PC-3 (cell line): ENCODE measurements around the gene GSTA5. TPM values are rescaled to one million over a fixed set of nuclear protein-coding genes. Genes with fewer than 3 reads are reported as not detected.
"Not testable (repeated sequence)": the region's sequence is repeated elsewhere in the genome, so short reads cannot be mapped to it uniquely, and the experiment has no call there.

Source experiments
- ATAC-seq: fragments of 200-7000 bp; cut with Tn5 transposase; 2 replicates; pipeline ENCODE4 v1.9.1; 2020; ENCODE audit warnings: mild to moderate bottlenecking, moderate library complexity
- BruUV-seq: library from RNA; stranded (reverse); fragments of 400-500 nt; replicated peaks from 2 replicates; lab custom pipeline; 2021; lab: Mats Ljungman, UMichigan
- CTCF ChIA-PET: fragments of 300-600 bp; sonication (Branson Sonifier 250); formaldehyde crosslinking; loops from one replicate; lab custom pipeline; 2022; ENCODE audit warnings: antibody characterized with exemption; lab: Charles Lee
- POLR2A ChIA-PET: fragments of 300-600 bp; sonication (Branson Sonifier 250); formaldehyde crosslinking; loops from one replicate; lab custom pipeline; 2022; ENCODE audit warnings: antibody characterized with exemption; ENCODE audit not compliant: unreplicated experiment; lab: Charles Lee
- DNase-seq: peaks from one replicate; pipeline ENCODE4 v3.0.0-alpha.2; 2015
- H2AFZ ChIP-seq: fragments of 300-600 bp; sonication (generic); 2 replicates; pipeline ENCODE4 v1.6.0; 2016; ENCODE audit warnings: antibody characterized with exemption, low read length
- H3F3A ChIP-seq: fragments of 300-600 bp; sonication (generic); one replicate; pipeline ENCODE4 v1.6.0; 2017; ENCODE audit warnings: antibody characterized with exemption, low read length, control low read depth, mild to moderate bottlenecking; ENCODE audit not compliant: unreplicated experiment
- H3K27ac ChIP-seq: fragments of 300-600 bp; sonication (generic); 2 replicates; pipeline ENCODE4 v1.5.1; 2016; ENCODE audit warnings: mild to moderate bottlenecking, low read length
- H3K27me3 ChIP-seq: fragments of 300-600 bp; sonication (generic); 2 replicates; pipeline ENCODE4 v1.6.1; 2016; ENCODE audit warnings: low read length, mixed read lengths
- H3K36me3 ChIP-seq: fragments of 300-600 bp; sonication (generic); 2 replicates; pipeline ENCODE4 v1.6.1; 2016; ENCODE audit warnings: low read depth, mixed run types, low read length, mixed read lengths
- H3K4me1 ChIP-seq: fragments of 300-600 bp; sonication (generic); 2 replicates; pipeline ENCODE4 v1.5.1; 2016; ENCODE audit warnings: low read length; ENCODE audit not compliant: insufficient read depth
- H3K4me2 ChIP-seq: fragments of 300-600 bp; sonication (generic); 2 replicates; pipeline ENCODE4 v1.6.0; 2016; ENCODE audit warnings: low read length
- H3K4me3 ChIP-seq: fragments of 300-600 bp; sonication (generic); 2 replicates; pipeline ENCODE4 v1.5.1; 2016; ENCODE audit warnings: mild to moderate bottlenecking, low read length, mixed read lengths
- H3K79me2 ChIP-seq: fragments of 300-600 bp; sonication (generic); 2 replicates; pipeline ENCODE4 v1.6.1; 2017; ENCODE audit warnings: low read length, mixed read lengths
- H3K9ac ChIP-seq: fragments of 300-600 bp; sonication (generic); 2 replicates; pipeline ENCODE4 v1.6.0; 2016; ENCODE audit warnings: mild to moderate bottlenecking, low read length
- H3K9me2 ChIP-seq: fragments of 300-600 bp; sonication (generic); replicated peaks from 2 replicates; pipeline ENCODE4 v1.6.1; 2016; ENCODE audit warnings: mixed run types, low read length, mixed read lengths
- H3K9me3 ChIP-seq: fragments of 300-600 bp; sonication (generic); 2 replicates; pipeline ENCODE4 v1.6.1; 2016; ENCODE audit warnings: low read length, mixed read lengths
- H4K20me1 ChIP-seq: fragments of 300-600 bp; sonication (generic); 2 replicates; pipeline ENCODE4 v1.6.1; 2016; ENCODE audit warnings: low read length, mixed read lengths
- EZH2 ChIP-seq: fragments of 300-600 bp; sonication (generic); IDR thresholded peaks from one replicate; pipeline ENCODE4 v1.6.1; 2017; ENCODE audit warnings: antibody characterized with exemption, mild to moderate bottlenecking, low read length; ENCODE audit not compliant: unreplicated experiment
- EZH2phosphoT487 ChIP-seq: fragments of 300-600 bp; sonication (generic); IDR thresholded peaks from 2 replicates; pipeline ENCODE4 v1.6.1; 2018; ENCODE audit warnings: mild to moderate bottlenecking, antibody characterized with exemption, low read length, borderline replicate concordance
- intact Hi-C: fragments of 100-400 bp; cut with micrococcal nuclease; formaldehyde crosslinking; loops from 2 replicates; pipeline ENCODE4 v1.9.0; 2023
- total RNA-seq: library from RNA; depleted of rRNA; stranded (reverse); fragments of >200 nt; gene quantifications from 2 replicates; pipeline ENCODE4 v1.2.3, GENCODE V29; 2014
- TF ChIP-seq, protein P1 (sequence below): fragments of 300-600 bp; sonication (generic); conservative IDR thresholded peaks from 2 replicates; pipeline ENCODE4 v1.5.1; 2017; ENCODE audit warnings: antibody characterized with exemption, low read depth, mild to moderate bottlenecking, low read length

Gene GSTA5
- total RNA-seq, 1 experiment from 2014 or later: not detected

DNA sequence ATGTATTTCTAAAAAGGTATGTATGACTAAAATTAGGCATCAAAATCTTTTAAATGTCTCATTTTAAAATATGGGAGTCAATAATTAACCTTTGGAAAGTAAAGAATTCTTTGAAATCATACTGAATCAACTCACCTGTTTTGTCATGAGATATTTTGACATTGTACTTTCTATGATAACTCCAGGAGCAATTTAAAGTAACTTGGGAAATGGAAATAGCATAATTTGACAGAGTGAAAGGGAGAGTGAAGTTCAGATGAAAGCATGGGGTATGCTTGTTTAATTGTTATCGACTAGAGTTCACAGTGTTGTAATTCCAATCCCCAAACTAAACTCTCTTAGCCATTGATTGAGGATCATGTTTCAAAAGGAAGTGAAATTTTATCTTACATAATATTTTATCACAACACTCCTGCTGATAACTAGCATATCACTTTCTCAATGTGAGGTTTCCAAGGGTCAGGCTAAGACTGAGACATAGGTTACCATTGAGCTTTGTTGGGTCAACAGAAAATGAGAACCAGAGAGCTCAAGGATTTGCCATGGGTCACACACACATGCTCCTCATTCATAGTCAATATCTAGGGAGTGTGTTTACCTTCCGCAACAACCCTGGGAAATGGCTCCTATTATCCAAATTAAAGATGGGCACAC is 39.3 kb downstream of the GSTA5 start:
- no peaks in the 10 kb centered on the region for H3K9me3 ChIP-seq
- ATAC-seq (no peak), DNase-seq (no peak)
- no TSS peak for BruUV-seq
- no peak overlapping the region for H3K4me3 ChIP-seq
- no peak overlapping the region for H3K9ac ChIP-seq
- no peaks in the 10 kb centered on the region for H4K20me1 ChIP-seq
- H3F3A ChIP-seq: no peaks in the 10 kb centered on the region
- H2AFZ ChIP-seq: no peak overlapping the region
- no peaks in the 10 kb centered on the region for H3K79me2 ChIP-seq
- H3K36me3 ChIP-seq: no peaks in the 10 kb centered on the region
- TF ChIP-seq, protein P1, sequence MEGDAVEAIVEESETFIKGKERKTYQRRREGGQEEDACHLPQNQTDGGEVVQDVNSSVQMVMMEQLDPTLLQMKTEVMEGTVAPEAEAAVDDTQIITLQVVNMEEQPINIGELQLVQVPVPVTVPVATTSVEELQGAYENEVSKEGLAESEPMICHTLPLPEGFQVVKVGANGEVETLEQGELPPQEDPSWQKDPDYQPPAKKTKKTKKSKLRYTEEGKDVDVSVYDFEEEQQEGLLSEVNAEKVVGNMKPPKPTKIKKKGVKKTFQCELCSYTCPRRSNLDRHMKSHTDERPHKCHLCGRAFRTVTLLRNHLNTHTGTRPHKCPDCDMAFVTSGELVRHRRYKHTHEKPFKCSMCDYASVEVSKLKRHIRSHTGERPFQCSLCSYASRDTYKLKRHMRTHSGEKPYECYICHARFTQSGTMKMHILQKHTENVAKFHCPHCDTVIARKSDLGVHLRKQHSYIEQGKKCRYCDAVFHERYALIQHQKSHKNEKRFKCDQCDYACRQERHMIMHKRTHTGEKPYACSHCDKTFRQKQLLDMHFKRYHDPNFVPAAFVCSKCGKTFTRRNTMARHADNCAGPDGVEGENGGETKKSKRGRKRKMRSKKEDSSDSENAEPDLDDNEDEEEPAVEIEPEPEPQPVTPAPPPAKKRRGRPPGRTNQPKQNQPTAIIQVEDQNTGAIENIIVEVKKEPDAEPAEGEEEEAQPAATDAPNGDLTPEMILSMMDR: no peak
- TF ChIP-seq EZH2phosphoT487 (no peak), EZH2 (no peak)
- H3K4me2 ChIP-seq: no peak overlapping the region
- CTCF ChIA-PET: no interaction called here
- H3K27ac ChIP-seq: no peak overlapping the region
- H3K4me1 ChIP-seq: no peaks in the 10 kb centered on the region
- no peaks in the 10 kb centered on the region for H3K9me2 ChIP-seq
- intact Hi-C loops: no loop called here
- POLR2A ChIA-PET: interaction anchor here (0.6 kb wide), 1 partner anchor 37 kb away, joined by 5 read pairs; no protein-coding TSS in a partner anchor
- no peaks in the 10 kb centered on the region for H3K27me3 ChIP-seq

DNA sequence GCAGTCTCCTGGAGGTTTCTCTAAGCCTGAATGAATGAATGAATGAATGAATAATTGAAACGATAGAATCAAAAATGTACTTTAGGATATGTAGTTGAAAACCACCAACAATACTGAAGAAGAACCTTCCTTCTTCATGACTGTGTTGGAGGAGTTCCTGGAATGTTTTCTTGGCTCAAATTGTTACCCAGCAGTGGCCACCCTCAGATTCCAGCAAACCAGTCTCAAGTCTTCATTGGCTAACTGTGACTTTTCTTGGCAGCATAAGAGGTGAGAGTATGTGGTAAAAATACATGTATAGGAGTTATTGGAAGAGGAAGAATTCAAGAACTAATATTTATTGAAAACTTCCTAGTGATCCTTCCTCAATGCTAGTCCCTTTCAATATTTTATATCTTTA is 41.3 kb downstream of the GSTA5 start:
- H3F3A ChIP-seq, ATAC-seq, POLR2A ChIA-PET, H3K9me3 ChIP-seq, CTCF ChIA-PET, intact Hi-C loops, DNase-seq, H3K4me3 ChIP-seq, H2AFZ ChIP-seq, H3K36me3 ChIP-seq, H3K4me2 ChIP-seq, H4K20me1 ChIP-seq, H3K9ac ChIP-seq, H3K27me3 ChIP-seq, H3K4me1 ChIP-seq, H3K27ac ChIP-seq, H3K79me2 ChIP-seq, BruUV-seq, H3K9me2 ChIP-seq: not testable (repeated sequence)

DNA sequence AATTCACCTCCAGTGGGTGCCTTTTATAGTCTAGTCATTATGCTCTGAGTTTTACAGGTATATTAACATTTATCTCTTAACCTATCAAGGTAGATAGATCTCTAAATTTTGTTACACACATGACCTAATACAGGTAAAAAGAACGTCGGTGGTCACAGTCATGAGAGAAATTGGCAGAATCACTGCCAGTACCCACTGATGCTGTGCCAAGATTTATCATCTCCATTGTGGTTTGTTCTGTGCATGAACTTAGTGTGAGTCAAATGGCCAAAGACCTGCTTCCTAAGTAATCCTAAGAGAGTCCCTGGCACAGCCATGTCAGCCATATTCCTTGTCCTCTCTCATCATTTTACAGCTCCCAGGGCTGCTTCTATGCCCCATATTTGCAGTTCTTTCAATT is 46.2 kb downstream of the GSTA5 start:
- H3K27ac ChIP-seq, H3K27me3 ChIP-seq, H3K79me2 ChIP-seq, H3K4me2 ChIP-seq, H3K9me2 ChIP-seq, H3K4me3 ChIP-seq, H3F3A ChIP-seq, H3K9ac ChIP-seq, H4K20me1 ChIP-seq, H2AFZ ChIP-seq, POLR2A ChIA-PET, H3K36me3 ChIP-seq, H3K4me1 ChIP-seq, BruUV-seq, H3K9me3 ChIP-seq, CTCF ChIA-PET, intact Hi-C loops: not testable (repeated sequence)
- ATAC-seq: peak; percentile 46
- DNase-seq: peak; percentile 66

DNA sequence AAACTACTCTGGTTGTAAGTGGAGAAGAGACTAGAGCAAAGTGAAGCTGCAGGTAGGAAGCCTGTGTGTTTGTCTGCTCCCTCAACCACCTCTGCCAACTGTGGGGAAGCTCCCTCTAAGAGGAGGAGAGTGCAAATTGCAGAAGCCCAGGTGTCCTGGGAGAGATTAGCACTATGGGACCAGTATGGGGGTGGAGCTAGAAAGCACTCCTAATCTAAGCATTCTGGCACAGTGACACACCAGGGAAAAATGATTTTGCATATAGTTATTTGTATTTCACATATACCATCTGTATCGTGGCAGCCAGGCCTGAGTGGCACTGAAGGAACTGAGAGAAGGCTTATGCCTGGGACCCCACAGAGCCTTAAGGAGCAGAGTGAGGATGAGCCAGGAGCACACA is 49.8 kb downstream of the GSTA5 start:
- TF ChIP-seq EZH2phosphoT487 (no peak), EZH2 (no peak)
- TF ChIP-seq, protein P1: no peak
- Histone ChIP-seq H3K79me2 (no peaks in the 10 kb centered on the region), H3F3A (no peaks in the 10 kb centered on the region), H2AFZ (no peak overlapping the region), H3K4me2 (no peak overlapping the region), H3K9me2 (no peaks in the 10 kb centered on the region), H3K9me3 (no peaks in the 10 kb centered on the region), H3K9ac (no peak overlapping the region), H3K27ac (no peak overlapping the region), H3K4me1 (peaks cover 4% of the 10 kb centered on the region; the same call in 1 of the 2 replicates), H3K36me3 (no peaks in the 10 kb centered on the region), H3K27me3 (no peaks in the 10 kb centered on the region), H3K4me3 (no peak overlapping the region), H4K20me1 (no peaks in the 10 kb centered on the region)
- CTCF ChIA-PET: no interaction called here
- DNase-seq (no peak), ATAC-seq (no peak)
- POLR2A ChIA-PET: no interaction called here
- intact Hi-C loops: no loop called here
- BruUV-seq: no TSS peak

DNA sequence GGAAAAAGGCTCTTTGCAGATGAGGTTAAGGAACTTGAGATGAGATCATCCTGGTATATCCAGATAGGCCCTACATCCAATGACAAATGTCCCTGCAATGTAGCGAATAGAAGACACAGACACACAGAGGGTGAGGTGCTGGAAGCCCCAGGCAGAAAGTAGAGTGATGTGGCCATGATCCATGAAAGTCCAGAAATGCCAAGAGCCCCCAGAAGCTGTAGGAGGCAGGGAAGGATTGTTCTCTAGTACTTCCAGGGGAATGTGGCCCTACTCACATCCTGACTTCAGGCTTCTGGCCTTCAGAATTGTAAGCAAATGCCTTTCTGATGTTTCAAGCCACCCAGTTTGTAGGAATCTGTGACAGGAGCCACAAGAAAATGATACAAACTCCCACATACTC is 51.0 kb downstream of the GSTA5 start:
- DNase-seq, POLR2A ChIA-PET, ATAC-seq, H3K9me3 ChIP-seq, H3K79me2 ChIP-seq, intact Hi-C loops, CTCF ChIA-PET, H3F3A ChIP-seq, H3K4me3 ChIP-seq, H4K20me1 ChIP-seq, H3K4me1 ChIP-seq, H3K9ac ChIP-seq, H3K36me3 ChIP-seq, H3K27ac ChIP-seq, H3K27me3 ChIP-seq, BruUV-seq, H2AFZ ChIP-seq, H3K4me2 ChIP-seq, H3K9me2 ChIP-seq: not testable (repeated sequence)
